IMR-90 (cell line): Measurements from ENCODE around the gene SLAMF1. TPM values are rescaled to one million over a fixed set of nuclear protein-coding genes. Genes with fewer than 3 reads are reported as not detected.

Experiments
- ATAC-seq: fragments of 200-7000 bp; cut with Tn5 transposase; 2 replicates; pipeline ENCODE4 v1.9.1; 2020; ENCODE audit warnings: low read depth, mild to moderate bottlenecking, moderate library complexity
- BruUV-seq: library from RNA; stranded (reverse); fragments of 400-500 nt; replicated peaks from 2 replicates; lab custom pipeline; 2021; lab: Mats Ljungman, UMichigan
- CTCF ChIA-PET: fragments of 300-600 bp; formaldehyde crosslinking; extraction: SDS; loops from one replicate; lab custom pipeline; 2021; ENCODE audit warnings: antibody characterized with exemption; lab: Yijun Ruan, JAX
- POLR2A ChIA-PET: fragments of 300-600 bp; sonication (Branson Sonifier 250); formaldehyde crosslinking; loops from one replicate; lab custom pipeline; 2022; ENCODE audit warnings: antibody characterized with exemption; ENCODE audit not compliant: unreplicated experiment; lab: Charles Lee
- DNase-seq: peaks from one replicate; pipeline ENCODE4 v3.0.0; 2013
- H2AFZ ChIP-seq: replicated peaks from 2 replicates; pipeline ENCODE3; 2013; ENCODE audit warnings: low read length, mild to moderate bottlenecking; ENCODE audit not compliant: poor library complexity
- H2AK5ac ChIP-seq: 2 replicates; pipeline ENCODE4 v1.6.1; 2013; ENCODE audit warnings: low read depth, low read length, inconsistent platforms
- H2AK9ac ChIP-seq: replicated peaks from 2 replicates; pipeline ENCODE3; 2013; ENCODE audit warnings: mild to moderate bottlenecking, low read depth, low read length, moderate library complexity; ENCODE audit not compliant: poor library complexity
- H2BK120ac ChIP-seq: 2 replicates; pipeline ENCODE4 v1.6.1; 2013; ENCODE audit warnings: low read depth, low read length, inconsistent platforms
- H2BK15ac ChIP-seq: 3 replicates; pipeline ENCODE4 v1.6.1; 2013; ENCODE audit warnings: low read depth, low read length, inconsistent platforms
- H2BK20ac ChIP-seq: 2 replicates; pipeline ENCODE4 v1.6.1; 2013; ENCODE audit warnings: low read depth, mild to moderate bottlenecking, inconsistent platforms, low read length, moderate library complexity
- H2BK5ac ChIP-seq: 2 replicates; pipeline ENCODE4 v1.6.1; 2013; ENCODE audit warnings: mild to moderate bottlenecking, low read depth, low read length, inconsistent platforms; ENCODE audit not compliant: poor library complexity, severe bottlenecking
- H3K14ac ChIP-seq: replicated peaks from 2 replicates; pipeline ENCODE4 v1.6.1; 2013; ENCODE audit warnings: low read depth, low read length, inconsistent platforms
- H3K18ac ChIP-seq: 2 replicates; pipeline ENCODE4 v1.6.1; 2013; ENCODE audit warnings: low read depth, low read length, control low read depth
- H3K23ac ChIP-seq: 2 replicates; pipeline ENCODE4 v1.6.1; 2013; ENCODE audit warnings: low read depth, low read length, inconsistent platforms
- H3K27ac ChIP-seq: 2 replicates; pipeline ENCODE4 v1.5.1; 2013; ENCODE audit warnings: mild to moderate bottlenecking, control low read depth, low read length; ENCODE audit not compliant: insufficient read depth
- H3K27me3 ChIP-seq: 2 replicates; pipeline ENCODE4 v1.6.1; 2013; ENCODE audit warnings: low read length; ENCODE audit not compliant: control insufficient read depth, insufficient read depth
- H3K36me3 ChIP-seq: 2 replicates; pipeline ENCODE4 v1.6.1; 2013; ENCODE audit warnings: low read length, mixed read lengths; ENCODE audit not compliant: control insufficient read depth, insufficient read depth
- H3K4ac ChIP-seq: 2 replicates; pipeline ENCODE4 v1.6.1; 2013; ENCODE audit warnings: low read depth, low read length, inconsistent platforms
- H3K4me1 ChIP-seq: 2 replicates; pipeline ENCODE4 v1.6.1; 2013; ENCODE audit warnings: low read length, mixed read lengths; ENCODE audit not compliant: control insufficient read depth, insufficient read depth
- H3K4me2 ChIP-seq: 2 replicates; pipeline ENCODE4 v1.6.1; 2013; ENCODE audit warnings: low read depth, mild to moderate bottlenecking, control low read depth, low read length, moderate library complexity
- H3K4me3 ChIP-seq: 2 replicates; pipeline ENCODE4 v1.5.1; 2013; ENCODE audit warnings: low read depth, mild to moderate bottlenecking, control low read depth, low read length, moderate library complexity; ENCODE audit not compliant: insufficient read depth
- H3K56ac ChIP-seq: 2 replicates; pipeline ENCODE4 v1.6.1; 2013; ENCODE audit warnings: low read length, inconsistent platforms; ENCODE audit not compliant: insufficient read depth; ENCODE audit errors: extremely low read depth
- H3K79me1 ChIP-seq, 2 experiments: 2 replicates each; pipeline ENCODE4 v1.6.1; 2013; ENCODE audit warnings: low read length in 2 of 2, inconsistent platforms in 1 of 2, low read depth in 1 of 2
- H3K9ac ChIP-seq: 2 replicates; pipeline ENCODE4 v1.6.1; 2013; ENCODE audit warnings: low read depth, low read length, control low read depth
- H3K9me1 ChIP-seq: 2 replicates; pipeline ENCODE4 v1.6.1; 2013; ENCODE audit warnings: low read length, inconsistent platforms; ENCODE audit not compliant: insufficient read depth
- H3K9me3 ChIP-seq: 2 replicates; pipeline ENCODE4 v1.6.1; 2013; ENCODE audit warnings: low read length; ENCODE audit not compliant: control insufficient read depth, insufficient read depth
- H4K20me1 ChIP-seq: 2 replicates; pipeline ENCODE4 v1.6.1; 2013; ENCODE audit warnings: low read length, inconsistent platforms; ENCODE audit not compliant: insufficient read depth
- H4K5ac ChIP-seq: 2 replicates; pipeline ENCODE4 v1.6.1; 2013; ENCODE audit warnings: mild to moderate bottlenecking, low read depth, low read length, control low read depth
- H4K8ac ChIP-seq, 2 experiments: 2 replicates each; pipeline ENCODE4 v1.6.1; 2013; ENCODE audit warnings: low read depth in 2 of 2, low read length in 2 of 2, control low read depth in 1 of 2, inconsistent platforms in 1 of 2
- H4K91ac ChIP-seq: 2 replicates; pipeline ENCODE4 v1.6.1; 2013; ENCODE audit warnings: low read depth, low read length, inconsistent platforms; ENCODE audit not compliant: insufficient read depth
- BHLHE40 ChIP-seq: fragments of 150-350 bp; IDR thresholded peaks from 2 replicates; pipeline ENCODE4 v1.6.1; 2016; ENCODE audit warnings: mild to moderate bottlenecking, low read depth, low read length
- CTCF ChIP-seq: conservative IDR thresholded peaks from 2 replicates; pipeline ENCODE4 v1.5.1; 2012; ENCODE audit warnings: mild to moderate bottlenecking, low read depth, low read length, improper control_type of control experiment
- FOS ChIP-seq: fragments of 150-350 bp; IDR thresholded peaks from 2 replicates; pipeline ENCODE4 v1.6.1; 2016; ENCODE audit warnings: low read depth, low read length
- MAZ ChIP-seq: IDR thresholded peaks from 2 replicates; pipeline ENCODE4 v1.6.1; 2012; ENCODE audit warnings: low read depth, mild to moderate bottlenecking, low read length, improper control_type of control experiment, moderate library complexity, borderline replicate concordance
- NFE2L2 ChIP-seq: fragments of 150-350 bp; IDR thresholded peaks from 2 replicates; pipeline ENCODE4 v1.6.1; 2016; ENCODE audit warnings: low read depth, mild to moderate bottlenecking, low read length
- RAD21 ChIP-seq: IDR thresholded peaks from 2 replicates; pipeline ENCODE4 v1.6.1; 2012; ENCODE audit warnings: low read length, improper control_type of control experiment
- RFX5 ChIP-seq: IDR thresholded peaks from 2 replicates; pipeline ENCODE4 v1.8.0; 2012; ENCODE audit warnings: low read depth, mild to moderate bottlenecking, low read length, moderate library complexity
- USF2 ChIP-seq: fragments of 150-350 bp; IDR thresholded peaks from 2 replicates; pipeline ENCODE4 v1.6.1; 2017; ENCODE audit warnings: mild to moderate bottlenecking, antibody characterized with exemption, low read length, low read depth
- WGBS, 2 experiments: methylation state at CpG; one replicate each; pipeline versions ENCODE4 v1.1.5 to v1.1.7; 2013; ENCODE audit warnings: missing lambda C conversion rate in 2 of 2; ENCODE audit not compliant: insufficient read length in 1 of 2; ENCODE audit errors: extremely low coverage in 2 of 2; 5-methylcytosine and 5-hydroxymethylcytosine counted together
- dilution Hi-C: fragments of 300-500 bp; cut with HindIII; formaldehyde crosslinking; loops from one replicate; pipeline ENCODE4 v1.14.3; 2018; ENCODE audit warnings: low sequenced_read_pairs; ENCODE audit not compliant: unreplicated experiment
- in situ Hi-C: fragments of 300-500 bp; cut with MboI; formaldehyde crosslinking; loops from 3 replicates; pipeline ENCODE4 v1.14.3; 2019; ENCODE audit warnings: low sequenced_read_pairs, inconsistent platforms, mixed read lengths
- intact Hi-C: fragments of 100-400 bp; cut with micrococcal nuclease; formaldehyde crosslinking; loops from 2 replicates; pipeline ENCODE4 v1.10.0; 2022
- polyA plus RNA-seq, 3 experiments: library from polyadenylated mRNA; depleted of rRNA; stranded (reverse); fragments of >200 nt; gene quantifications; 2 replicates each; pipeline ENCODE4 v1.2.3, GENCODE V29; 2012; ENCODE audit warnings: low replicate concordance in 1 of 3
- total RNA-seq: library from RNA; depleted of rRNA; stranded (reverse); fragments of >200 nt; gene quantifications from 2 replicates; pipeline ENCODE4 v1.2.3, GENCODE V29; 2012

SLAMF1 gene
- total and polyA plus RNA-seq, 2 of the 4 experiments (the other 2 are of a cell fraction), result not detected

- Histone ChIP-seq H3K4me2 (no peak overlapping the region), H3K4ac (no peak overlapping the region), H4K20me1 (no peaks in the 10 kb centered on the region), H2BK120ac (no peak overlapping the region), H3K36me3 (no peaks in the 10 kb centered on the region), H2AK5ac (no peak overlapping the region), H4K8ac (no peak overlapping the region), H3K4me1 (no peaks in the 10 kb centered on the region), H2BK15ac (no peak overlapping the region), H3K23ac (no peak overlapping the region), H2AFZ (no peak overlapping the region), H3K9me3 (no peaks in the 10 kb centered on the region), H2BK20ac (no peak overlapping the region), H2BK5ac (no peak overlapping the region), H3K14ac (no peak overlapping the region), H3K4me3 (no peak overlapping the region), H3K79me1 (no peaks in the 10 kb centered on the region), H3K56ac (no peak overlapping the region), H3K18ac (no peak overlapping the region), H3K9me1 (no peaks in the 10 kb centered on the region), H2AK9ac (no peak overlapping the region), H4K5ac (no peak overlapping the region), H4K91ac (no peak overlapping the region), H3K9ac (no peak overlapping the region), H3K27me3 (no peaks in the 10 kb centered on the region), H3K27ac (no peak overlapping the region)
- WGBS, 2 experiments, result no CpG with 5 or more reads among the region's 3 CpGs
- ChIA-PET CTCF (no interaction called here), POLR2A (no interaction called here)
- ATAC-seq (no peak), DNase-seq (no peak)
- dilution Hi-C loops (no loop called here), in situ Hi-C loops (no loop called here), intact Hi-C loops (no loop called here)
- BruUV-seq, result no TSS peak
- TF ChIP-seq RFX5, result no peak
- no peak for TF ChIP-seq BHLHE40
- no peak for TF ChIP-seq USF2
- TF ChIP-seq MAZ, result no peak
- no peak for TF ChIP-seq CTCF
- no peak for TF ChIP-seq NFE2L2
- no peak for TF ChIP-seq RAD21
- no peak for TF ChIP-seq FOS
Observed at GRCh38 chr1:160656737-160657136, 9.9 kb upstream of the SLAMF1 start.
